DND-41 (cell line): ENCODE data around the gene SPAG7.

ENCODE experiments used
- ATAC-seq: fragments of 200-7000 bp; cut with Tn5 transposase; 3 replicates; pipeline ENCODE4 v1.9.1; 2021; ENCODE audit warnings: low read depth; ENCODE audit not compliant: insufficient read depth
- DNase-seq: peaks from one replicate; pipeline ENCODE4 v3.0.0-alpha.2; 2020
- H2AFZ ChIP-seq: 2 replicates; pipeline ENCODE4 v1.6.0; 2012; ENCODE audit warnings: low read depth, low read length
- H3K27ac ChIP-seq: 2 replicates; pipeline ENCODE4 v1.5.1; 2012; ENCODE audit warnings: low read length, inconsistent platforms
- H3K27me3 ChIP-seq: fragments of 200-600 bp; sonication (generic); 2 replicates; pipeline ENCODE4 v1.6.0; 2012; ENCODE audit warnings: low read length, mild to moderate bottlenecking, inconsistent platforms; ENCODE audit not compliant: insufficient read depth, poor library complexity
- H3K36me3 ChIP-seq: 2 replicates; pipeline ENCODE4 v1.5.1; 2012; ENCODE audit warnings: low read length, inconsistent platforms; ENCODE audit not compliant: insufficient read depth
- H3K4me1 ChIP-seq: 2 replicates; pipeline ENCODE4 v1.5.1; 2012; ENCODE audit warnings: mild to moderate bottlenecking, low read length; ENCODE audit not compliant: insufficient read depth
- H3K4me2 ChIP-seq: 2 replicates; pipeline ENCODE4 v1.6.0; 2012; ENCODE audit warnings: mild to moderate bottlenecking, moderate library complexity, low read length, inconsistent platforms; ENCODE audit not compliant: insufficient read depth
- H3K4me3 ChIP-seq, 2 experiments: fragments of 200-600 bp in 1 of 2; shearing (Covaris generic) in 1 of 2; 2 replicates each; pipeline ENCODE4 v1.5.1; 2012 to 2016; ENCODE audit warnings: inconsistent platforms in 2 of 2, low read length in 2 of 2, mild to moderate bottlenecking in 2 of 2, low read depth in 1 of 2, moderate library complexity in 1 of 2
- H3K79me2 ChIP-seq: 2 replicates; pipeline ENCODE4 v1.6.0; 2012; ENCODE audit warnings: low read length, inconsistent platforms; ENCODE audit not compliant: insufficient read depth
- H3K9ac ChIP-seq: 2 replicates; pipeline ENCODE4 v1.6.0; 2012; ENCODE audit warnings: low read depth, mild to moderate bottlenecking, inconsistent platforms, low read length, moderate library complexity
- H3K9me3 ChIP-seq: 2 replicates; pipeline ENCODE4 v1.5.1; 2012; ENCODE audit warnings: low read length, moderate library complexity, mild to moderate bottlenecking, inconsistent platforms; ENCODE audit not compliant: insufficient read depth, severe bottlenecking
- H4K20me1 ChIP-seq: 2 replicates; pipeline ENCODE4 v1.6.0; 2012; ENCODE audit warnings: low read length; ENCODE audit not compliant: insufficient read depth
- CTCF ChIP-seq: IDR thresholded peaks from 2 replicates; pipeline ENCODE4 v1.5.1; 2012; ENCODE audit warnings: borderline replicate concordance, low read length, moderate library complexity, mild to moderate bottlenecking; ENCODE audit not compliant: poor library complexity, severe bottlenecking; ENCODE audit errors: extremely low read depth
- EZH2 ChIP-seq: IDR thresholded peaks from 3 replicates; pipeline ENCODE4 v1.6.1; 2012; ENCODE audit warnings: borderline replicate concordance, low read depth, mild to moderate bottlenecking, moderate library complexity, low read length, inconsistent platforms; ENCODE audit not compliant: severe bottlenecking

SPAG7 gene

DNA sequence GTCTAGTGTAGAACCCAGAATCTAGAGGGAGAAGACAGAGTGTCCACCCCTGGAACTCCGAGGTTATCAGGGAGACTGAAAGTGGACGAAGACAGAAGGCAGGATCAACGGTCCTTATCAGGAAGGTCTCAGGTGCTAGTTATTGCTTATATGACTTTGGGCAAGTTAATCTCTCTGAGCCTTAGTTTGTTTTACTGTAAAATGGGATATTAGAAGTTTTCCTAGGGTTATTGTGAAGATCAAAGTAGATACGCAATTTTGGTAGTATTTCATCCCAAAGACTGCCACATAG, 26.4 kb downstream of the SPAG7 start:
- Histone ChIP-seq H3K36me3 (peaks cover 76% of the 10 kb centered on the region), H4K20me1 (peaks cover 59% of the 10 kb centered on the region), H3K4me3 (peak overlapping the region; percentile 54 to 77), H3K27me3 (no peaks in the 10 kb centered on the region), H3K9ac (peak overlapping the region; percentile 82), H2AFZ (no peak overlapping the region), H3K27ac (peak overlapping the region; percentile 94), H3K4me1 (peaks cover 69% of the 10 kb centered on the region), H3K9me3 (no peaks in the 10 kb centered on the region), H3K4me2 (peak overlapping the region; percentile 97), H3K79me2 (peaks cover 77% of the 10 kb centered on the region)
- DNase-seq (no peak), ATAC-seq (no peak)
- TF ChIP-seq CTCF, result no peak
- no peak for TF ChIP-seq EZH2

DNA sequence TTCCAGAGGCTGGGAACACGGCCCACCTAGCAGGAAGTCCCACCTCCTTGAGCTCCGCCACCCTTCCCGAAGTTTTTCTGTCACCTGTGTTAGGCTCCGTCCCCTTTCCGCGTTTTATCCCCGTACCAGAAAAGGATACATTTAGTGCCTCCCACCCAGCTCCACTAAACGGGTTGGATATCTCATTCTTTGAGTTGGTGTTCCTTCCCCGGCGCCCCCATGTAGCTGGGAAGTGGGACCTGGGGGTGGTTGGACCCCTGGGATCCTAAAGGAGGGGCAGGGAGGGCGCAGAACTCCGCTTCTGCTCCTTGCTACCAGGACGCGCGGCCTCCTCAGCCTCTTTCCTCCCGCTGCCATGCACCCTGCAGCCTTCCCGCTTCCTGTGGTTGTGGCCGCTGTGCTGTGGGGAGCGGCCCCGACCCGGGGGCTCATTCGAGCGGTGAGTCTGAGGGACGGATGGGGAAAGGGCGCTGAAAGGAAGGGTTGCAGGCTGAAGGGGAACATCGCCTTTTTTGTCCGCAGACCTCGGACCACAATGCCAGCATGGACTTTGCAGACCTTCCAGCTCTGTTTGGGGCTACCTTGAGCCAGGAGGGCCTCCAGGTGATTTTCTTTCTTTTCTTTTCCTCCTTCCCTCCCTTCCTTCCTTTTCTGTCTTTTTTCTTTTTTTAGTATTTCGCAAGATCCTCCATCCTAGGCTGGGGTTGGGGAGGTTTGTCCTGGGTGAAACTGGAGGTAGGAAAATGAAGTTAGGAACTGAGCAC, 26.9 kb downstream of the SPAG7 start:
- H3K79me2 ChIP-seq, result peaks cover 72% of the 10 kb centered on the region
- no peaks in the 10 kb centered on the region for H3K27me3 ChIP-seq
- peaks cover 64% of the 10 kb centered on the region for H3K4me1 ChIP-seq
- TF ChIP-seq CTCF (no peak), EZH2 (no peak)
- peaks cover 56% of the 10 kb centered on the region for H4K20me1 ChIP-seq
- no peaks in the 10 kb centered on the region for H3K9me3 ChIP-seq
- peak overlapping the region; percentile 82 for H3K9ac ChIP-seq
- peak overlapping the region; percentile 97 for H3K4me2 ChIP-seq
- DNase-seq (peak; percentile 76), ATAC-seq (peak; percentile 42)
- peak overlapping the region; percentile 94 for H3K27ac ChIP-seq
- H3K36me3 ChIP-seq, result peaks cover 71% of the 10 kb centered on the region
- H3K4me3 ChIP-seq, result peak overlapping the region; percentile 54 to 77
- H2AFZ ChIP-seq, result peak overlapping the region; percentile 69

GRCh38 chr17:4939796-4940554, 27.6 kb downstream of the SPAG7 start, which contains the start of the genes RNF167 and SLC25A11:
RNF167 (plus strand) TSS chr17:4940268; CDS start chr17:4940910, 642 bp downstream.
SLC25A11 (minus strand) TSS chr17:4940046; CDS start chr17:4939910, 136 bp downstream.
- no peaks in the 10 kb centered on the region for H3K27me3 ChIP-seq
- H3K36me3 ChIP-seq, result peaks cover 64% of the 10 kb centered on the region
- TF ChIP-seq CTCF (no peak), EZH2 (no peak)
- H3K4me2 ChIP-seq, result peak within 1 kb of the TSS; percentile 97
- H3K9ac ChIP-seq, result peak within 1 kb of the TSS; percentile 82
- peak within 1 kb of the TSS; percentile 84 for H2AFZ ChIP-seq
- peaks cover 64% of the 10 kb centered on the region for H3K79me2 ChIP-seq
- peak; percentile 98 for DNase-seq
- H3K4me3 ChIP-seq, result peak within 1 kb of the TSS; percentile 54 to 77
- H3K9me3 ChIP-seq, result no peaks in the 10 kb centered on the region
- H3K4me1 ChIP-seq, result peaks cover 56% of the 10 kb centered on the region
- peak; percentile 76 for ATAC-seq
- peaks cover 49% of the 10 kb centered on the region for H4K20me1 ChIP-seq
- H3K27ac ChIP-seq, result peak within 1 kb of the TSS; percentile 94
